Adrenal gland (tissue), 5 donors: ENCODE results near the gene CARD9.

ENCODE experiments used
- POLR2A ChIP-seq, 2 donors: fragments of 450-650 bp; IDR thresholded peaks; one replicate each; pipeline ENCODE4 v1.6.1; 2017; ENCODE audit warnings: antibody characterized with exemption in 2 of 2, mild to moderate bottlenecking in 2 of 2, moderate library complexity in 1 of 2
- TF ChIP-seq, protein P1 (sequence below), 6 experiments: fragments of 450-650 bp in 4 of 6; fragments of 200-600 bp in 2 of 6; sonication (generic) in 1 of 6; IDR thresholded peaks; 1 replicate in 5 of 6; 2 replicates in 1 of 6; pipeline versions ENCODE4 v1.5.1 to v1.8.0; 2016 to 2021; ENCODE audit warnings: antibody characterized with exemption in 6 of 6, mild to moderate bottlenecking in 2 of 6, moderate library complexity in 1 of 6
- donor health status: DM: no; HTN: no; CAD: no.

DNA sequence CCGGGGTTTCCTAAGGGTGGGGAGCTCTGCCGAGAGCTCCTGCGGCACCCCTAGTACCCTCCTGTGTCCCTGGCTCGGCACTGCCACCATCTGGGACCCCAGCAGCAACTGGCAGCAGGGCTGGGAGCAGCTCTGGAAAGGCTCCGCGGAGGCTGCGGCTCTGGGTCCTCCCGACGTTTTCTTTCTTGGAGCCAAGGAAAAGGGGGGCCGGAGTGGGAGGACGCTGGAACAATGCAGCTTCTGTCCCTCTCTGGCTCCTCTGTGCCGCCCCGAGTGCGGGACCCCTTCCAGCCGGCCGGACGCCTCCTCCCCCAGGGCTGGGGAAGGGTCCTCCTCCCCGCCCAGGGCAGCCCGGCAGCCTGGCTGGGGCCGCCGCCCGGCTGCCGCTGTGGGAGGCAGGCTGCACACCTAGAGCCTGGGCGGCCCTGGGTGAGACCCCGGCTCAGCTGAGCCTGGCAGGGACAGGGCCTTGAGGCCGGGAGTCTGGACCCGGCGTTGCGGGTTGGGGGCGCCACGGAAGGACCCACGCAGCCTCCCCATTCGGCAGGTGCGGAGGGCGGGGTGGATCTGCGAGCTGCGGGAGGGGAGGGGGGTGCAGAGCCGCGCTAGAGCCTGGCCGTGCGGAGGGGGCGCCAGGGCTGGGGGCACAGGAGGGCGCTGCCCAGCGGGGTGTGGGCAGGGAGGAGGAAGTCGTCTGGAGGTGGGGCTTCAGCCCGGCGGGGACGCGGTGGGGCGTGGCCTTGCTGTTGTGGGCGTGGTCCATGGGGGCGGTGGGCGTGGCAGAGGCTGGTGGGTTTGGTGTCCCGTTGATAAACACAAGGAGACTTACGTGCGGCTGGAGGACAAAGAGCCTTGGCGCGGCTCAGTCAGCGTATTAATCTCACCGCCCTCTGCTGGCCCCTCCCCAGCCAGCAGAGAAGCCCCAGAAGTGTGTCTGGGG is 31.0 kb downstream of the CARD9 start:
- TF ChIP-seq, protein P1, sequence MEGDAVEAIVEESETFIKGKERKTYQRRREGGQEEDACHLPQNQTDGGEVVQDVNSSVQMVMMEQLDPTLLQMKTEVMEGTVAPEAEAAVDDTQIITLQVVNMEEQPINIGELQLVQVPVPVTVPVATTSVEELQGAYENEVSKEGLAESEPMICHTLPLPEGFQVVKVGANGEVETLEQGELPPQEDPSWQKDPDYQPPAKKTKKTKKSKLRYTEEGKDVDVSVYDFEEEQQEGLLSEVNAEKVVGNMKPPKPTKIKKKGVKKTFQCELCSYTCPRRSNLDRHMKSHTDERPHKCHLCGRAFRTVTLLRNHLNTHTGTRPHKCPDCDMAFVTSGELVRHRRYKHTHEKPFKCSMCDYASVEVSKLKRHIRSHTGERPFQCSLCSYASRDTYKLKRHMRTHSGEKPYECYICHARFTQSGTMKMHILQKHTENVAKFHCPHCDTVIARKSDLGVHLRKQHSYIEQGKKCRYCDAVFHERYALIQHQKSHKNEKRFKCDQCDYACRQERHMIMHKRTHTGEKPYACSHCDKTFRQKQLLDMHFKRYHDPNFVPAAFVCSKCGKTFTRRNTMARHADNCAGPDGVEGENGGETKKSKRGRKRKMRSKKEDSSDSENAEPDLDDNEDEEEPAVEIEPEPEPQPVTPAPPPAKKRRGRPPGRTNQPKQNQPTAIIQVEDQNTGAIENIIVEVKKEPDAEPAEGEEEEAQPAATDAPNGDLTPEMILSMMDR (IDR thresholded peaks at IDR 0.05), result no peak
- peak in 1 of 2 donors; percentile 78 for TF ChIP-seq POLR2A (IDR thresholded peaks at IDR 0.05)
